GM21367 (cell line): ENCODE results near the gene HSF2BP.
"Not testable (repeated sequence)": the region's sequence is repeated elsewhere in the genome, so short reads cannot be mapped to it uniquely, and the experiment has no call there.

Source experiments
- ATAC-seq: cut with Tn5 transposase; IDR thresholded peaks from one replicate; pipeline ENCODE4 v1.9.1; 2021; ENCODE audit not compliant: unreplicated experiment

HSF2BP gene

GRCh38 chr21:43522495-43523131, 136.7 kb downstream of the HSF2BP start:
- ATAC-seq = not testable (repeated sequence)

- ATAC-seq = not testable (repeated sequence)
Measured at GRCh38 chr21:43517701-43518100, 141.6 kb downstream of the HSF2BP start.

- not testable (repeated sequence) for ATAC-seq
Measured at GRCh38 chr21:43516860-43517627, 142.2 kb downstream of the HSF2BP start.

- ATAC-seq = not testable (repeated sequence)
Measured at GRCh38 chr21:43516295-43516847, 142.9 kb downstream of the HSF2BP start.

- not testable (repeated sequence) for ATAC-seq
Measured at GRCh38 chr21:43514834-43515233, 144.5 kb downstream of the HSF2BP start.

- not testable (repeated sequence) for ATAC-seq
Measured at GRCh38 chr21:43513023-43513422, 146.3 kb downstream of the HSF2BP start.

GRCh38 chr21:43511209-43511608, 148.1 kb downstream of the HSF2BP start:
- ATAC-seq = not testable (repeated sequence)

GRCh38 chr21:43510669-43511068, 148.6 kb downstream of the HSF2BP start:
- not testable (repeated sequence) for ATAC-seq

GRCh38 chr21:43503892-43504291, 155.4 kb downstream of the HSF2BP start:
- ATAC-seq = not testable (repeated sequence)

- not testable (repeated sequence) for ATAC-seq
Measured at GRCh38 chr21:43503075-43503750, 156.1 kb downstream of the HSF2BP start.

- not testable (repeated sequence) for ATAC-seq
Measured at GRCh38 chr21:43502407-43503071, 156.7 kb downstream of the HSF2BP start.

GRCh38 chr21:43498924-43499323, 160.4 kb downstream of the HSF2BP start:
- ATAC-seq = not testable (repeated sequence)

- not testable (repeated sequence) for ATAC-seq
Measured at GRCh38 chr21:43498065-43498464, 161.2 kb downstream of the HSF2BP start.

- not testable (repeated sequence) for ATAC-seq
Measured at GRCh38 chr21:43494279-43495012, 164.8 kb downstream of the HSF2BP start.

- ATAC-seq = not testable (repeated sequence)
Measured at GRCh38 chr21:43493471-43493870, 165.8 kb downstream of the HSF2BP start.

- not testable (repeated sequence) for ATAC-seq
Measured at GRCh38 chr21:43488235-43488634, 171.1 kb downstream of the HSF2BP start.

- ATAC-seq = not testable (repeated sequence)
Measured at GRCh38 chr21:43486051-43486450, 173.2 kb downstream of the HSF2BP start.

- not testable (repeated sequence) for ATAC-seq
Measured at GRCh38 chr21:43485016-43485415, 174.3 kb downstream of the HSF2BP start.

- not testable (repeated sequence) for ATAC-seq
Measured at GRCh38 chr21:43479197-43479596, 180.1 kb downstream of the HSF2BP start.
